ENCODE measurements around the gene RBMS2.
"Not testable (repeated sequence)": the region's sequence is repeated elsewhere in the genome, so short reads cannot be mapped to it uniquely, and the experiment has no call there.

The RBMS2 gene

GRCh38 chr12:56577248-56577647, 55.6 kb downstream of the RBMS2 start:
- not testable (repeated sequence) for DNase-seq (ENCODE audit: low read depth, low spot score); H3K27ac ChIP-seq

GRCh38 chr12:56578983-56579546, 57.4 kb downstream of the RBMS2 start:
- no peak for DNase-seq (ENCODE audit: low read depth, low spot score)
- no peak overlapping the region for H3K27ac ChIP-seq

- peak overlapping the region; percentile 66 for H3K27ac ChIP-seq
- DNase-seq (ENCODE audit: low read depth, low spot score) = no peak
Observed at GRCh38 chr12:56581418-56582145, 60.0 kb downstream of the RBMS2 start.

- H3K27ac ChIP-seq = no peak overlapping the region
- DNase-seq (ENCODE audit: low read depth, low spot score) = no peak
Observed at GRCh38 chr12:56585098-56585497, 63.5 kb downstream of the RBMS2 start.

- DNase-seq (ENCODE audit: low read depth, low spot score) = no peak
Observed at GRCh38 chr12:56589783-56590182, 68.2 kb downstream of the RBMS2 start.

GRCh38 chr12:56590237-56590830, 68.7 kb downstream of the RBMS2 start:
- no peak overlapping the region for H3K27ac ChIP-seq

More at GRCh38 chr12:56589783-56590182, 68.2 kb downstream of the RBMS2 start:
- no peak overlapping the region for H3K27ac ChIP-seq

GRCh38 chr12:56591126-56591525, 69.5 kb downstream of the RBMS2 start:
- DNase-seq (ENCODE audit: low read depth, low spot score) = no peak
- H3K27ac ChIP-seq = no peak overlapping the region

More at GRCh38 chr12:56590237-56590830, 68.7 kb downstream of the RBMS2 start:
- DNase-seq (ENCODE audit: low read depth, low spot score) = no peak

- no peak overlapping the region for H3K27ac ChIP-seq
Observed at GRCh38 chr12:56591961-56592360, 70.3 kb downstream of the RBMS2 start.

GRCh38 chr12:56593909-56594621, 72.4 kb downstream of the RBMS2 start:
- peak overlapping the region; percentile 50 for H3K27ac ChIP-seq
- DNase-seq (ENCODE audit: low read depth, low spot score) = no peak

More at GRCh38 chr12:56591961-56592360, 70.3 kb downstream of the RBMS2 start:
- DNase-seq (ENCODE audit: low read depth, low spot score) = no peak

- no peak for DNase-seq (ENCODE audit: low read depth, low spot score)
- no peak overlapping the region for H3K27ac ChIP-seq
Observed at GRCh38 chr12:56596815-56597214, 75.2 kb downstream of the RBMS2 start.

GRCh38 chr12:56599041-56599440, 77.4 kb downstream of the RBMS2 start:
- DNase-seq (ENCODE audit: low read depth, low spot score) = no peak
- H3K27ac ChIP-seq = peak overlapping the region; percentile 17

- DNase-seq (ENCODE audit: low read depth, low spot score) = no peak
- H3K27ac ChIP-seq = peak overlapping the region; percentile 17
Observed at GRCh38 chr12:56599797-56600196, 78.2 kb downstream of the RBMS2 start.

GRCh38 chr12:56600753-56601152, 79.1 kb downstream of the RBMS2 start:
- DNase-seq (ENCODE audit: low read depth, low spot score) = no peak
- no peak overlapping the region for H3K27ac ChIP-seq

- DNase-seq (ENCODE audit: low read depth, low spot score) = no peak
- H3K27ac ChIP-seq = no peak overlapping the region
Observed at GRCh38 chr12:56601503-56601902, 79.9 kb downstream of the RBMS2 start.

- no peak for DNase-seq (ENCODE audit: low read depth, low spot score)
- no peak overlapping the region for H3K27ac ChIP-seq
Observed at GRCh38 chr12:56602239-56602638, 80.6 kb downstream of the RBMS2 start.

- no peak overlapping the region for H3K27ac ChIP-seq
- DNase-seq (ENCODE audit: low read depth, low spot score) = no peak
Observed at GRCh38 chr12:56604355-56604754, 82.7 kb downstream of the RBMS2 start.

- H3K27ac ChIP-seq = no peak overlapping the region
- DNase-seq (ENCODE audit: low read depth, low spot score) = no peak
Observed at GRCh38 chr12:56614627-56615026, 93.0 kb downstream of the RBMS2 start.

- no peak overlapping the region for H3K27ac ChIP-seq
- DNase-seq (ENCODE audit: low read depth, low spot score) = no peak
Observed at GRCh38 chr12:56616244-56616643, 94.6 kb downstream of the RBMS2 start.

GRCh38 chr12:56616925-56617324, 95.3 kb downstream of the RBMS2 start:
- no peak for DNase-seq (ENCODE audit: low read depth, low spot score)
- H3K27ac ChIP-seq = no peak overlapping the region

GRCh38 chr12:56622535-56622934, 100.9 kb downstream of the RBMS2 start:
- peak overlapping the region; percentile 21 for H3K27ac ChIP-seq
- DNase-seq (ENCODE audit: low read depth, low spot score) = no peak

GRCh38 chr12:56626701-56627100, 105.1 kb downstream of the RBMS2 start:
- H3K27ac ChIP-seq = no peak overlapping the region
- DNase-seq (ENCODE audit: low read depth, low spot score) = no peak
